Keratinocyte (primary cell): ENCODE results near the gene NPNT. TPM values are rescaled to one million over a fixed set of nuclear protein-coding genes. Genes with fewer than 3 reads are reported as not detected.

ENCODE experiments used
- DNase-seq: peaks from one replicate; pipeline ENCODE4 v3.0.0-alpha.2; 2011; ENCODE audit warnings: low read depth, missing footprints, low spot score
- FAIRE-seq: peaks from 2 replicates; lab custom pipeline; 2011; peaks lifted over from hg19 to GRCh38; lab: Jason Lieb, UNC
- H2AFZ ChIP-seq: 2 replicates; pipeline ENCODE4 v1.6.0; 2012; ENCODE audit warnings: low read length, control low read depth, inconsistent platforms; ENCODE audit not compliant: control insufficient read depth
- H3K27ac ChIP-seq: 2 replicates; pipeline ENCODE4 v1.5.1; 2011; ENCODE audit warnings: low read length; ENCODE audit not compliant: control insufficient read depth, insufficient read depth
- H3K27me3 ChIP-seq: 3 replicates; pipeline ENCODE4 v1.6.0; 2011; ENCODE audit warnings: low read length; ENCODE audit not compliant: control insufficient read depth, insufficient read depth; ENCODE audit errors: extremely low read depth
- H3K36me3 ChIP-seq, 2 experiments: 2 replicates in 1 of 2; 3 replicates in 1 of 2; pipeline ENCODE4 v1.5.1; 2011; ENCODE audit warnings: low read length in 2 of 2, mild to moderate bottlenecking in 1 of 2; ENCODE audit not compliant: control insufficient read depth in 2 of 2, insufficient read depth in 2 of 2; ENCODE audit errors: extremely low read depth in 1 of 2
- H3K4me1 ChIP-seq: 3 replicates; pipeline ENCODE4 v1.5.1; 2011; ENCODE audit warnings: low read length; ENCODE audit not compliant: control insufficient read depth, insufficient read depth; ENCODE audit errors: extremely low read depth
- H3K4me2 ChIP-seq: 3 replicates; pipeline ENCODE4 v1.6.0; 2011; ENCODE audit warnings: low read depth, low read length; ENCODE audit not compliant: control insufficient read depth, insufficient read depth; ENCODE audit errors: extremely low read depth
- H3K4me3 ChIP-seq, 3 experiments: fragments of 200-600 bp in 1 of 3; sonication (generic) in 1 of 3; 2 replicates in 2 of 3; 3 replicates in 1 of 3; pipeline ENCODE4 v1.5.1; 2011 to 2016; ENCODE audit warnings: low read length in 3 of 3, mild to moderate bottlenecking in 3 of 3, control low read depth in 2 of 3, inconsistent platforms in 1 of 3, low read depth in 1 of 3, mixed read lengths in 1 of 3, mixed run types in 1 of 3, moderate library complexity in 1 of 3; ENCODE audit not compliant: control insufficient read depth in 2 of 3, insufficient read depth in 2 of 3; ENCODE audit errors: extremely low read depth in 1 of 3
- H3K79me2 ChIP-seq: 2 replicates; pipeline ENCODE4 v1.6.0; 2012; ENCODE audit warnings: low read length; ENCODE audit not compliant: control insufficient read depth, insufficient read depth
- H3K9ac ChIP-seq: 3 replicates; pipeline ENCODE4 v1.6.0; 2011; ENCODE audit warnings: low read length; ENCODE audit not compliant: control insufficient read depth, insufficient read depth; ENCODE audit errors: extremely low read depth
- H3K9me1 ChIP-seq: 3 replicates; pipeline ENCODE4 v1.6.0; 2011; ENCODE audit warnings: low read length; ENCODE audit not compliant: control insufficient read depth, insufficient read depth; ENCODE audit errors: extremely low read depth
- H3K9me3 ChIP-seq: 2 replicates; pipeline ENCODE4 v1.5.1; 2012; ENCODE audit warnings: low read depth, low read length; ENCODE audit not compliant: control insufficient read depth
- H4K20me1 ChIP-seq: 3 replicates; pipeline ENCODE4 v1.6.0; 2011; ENCODE audit warnings: low read length; ENCODE audit not compliant: control insufficient read depth, insufficient read depth; ENCODE audit errors: extremely low read depth
- CTCF ChIP-seq, 3 experiments: IDR thresholded peaks in 1 of 3; conservative IDR thresholded peaks in 1 of 3; optimal IDR thresholded peaks in 1 of 3; 2 replicates in 2 of 3; 3 replicates in 1 of 3; pipeline versions ENCODE3 to v1.5.1; 2011; ENCODE audit warnings: low read length in 3 of 3, mild to moderate bottlenecking in 3 of 3, moderate library complexity in 2 of 3, control low read depth in 1 of 3, inconsistent platforms in 1 of 3; ENCODE audit not compliant: insufficient read depth in 2 of 3; ENCODE audit errors: extremely low read depth in 1 of 3
- EZH2 ChIP-seq: IDR thresholded peaks from one replicate; pipeline ENCODE4 v1.6.1; 2012; ENCODE audit warnings: inconsistent platforms, mild to moderate bottlenecking, low read length, moderate library complexity
- dilution Hi-C: fragments of 300-500 bp; cut with MboI; formaldehyde crosslinking; loops from one replicate; pipeline ENCODE4 v1.7.0; 2020; ENCODE audit warnings: low sequenced_read_pairs; ENCODE audit not compliant: extremely low pct_ligation_motif_present
- polyA plus RNA-seq, 5 experiments: library from polyadenylated mRNA; depleted of rRNA in 3 of 5; stranded (reverse) in 3 of 5; stranded (forward) in 1 of 5; unstranded in 1 of 5; fragments of >200 nt; gene quantifications; 1 replicate in 1 of 5; 2 replicates in 3 of 5; 3 replicates in 1 of 5; pipeline versions ENCODE4 v1.2.1 to v1.2.3, GENCODE V29; 2011 to 2012; ENCODE audit warnings: missing spikeins in 2 of 5, low read depth in 1 of 5, low replicate concordance in 1 of 5

The NPNT gene
- polyA plus RNA-seq, 1 donor (not counting 4 experiments of a cell fraction or from before 2014, with no cell fraction given) = 0.46 TPM

- Histone ChIP-seq H3K9me1 (no peaks in the 10 kb centered on the region), H3K27ac (no peak overlapping the region), H3K4me2 (no peak overlapping the region), H3K4me3 (no peak overlapping the region), H3K9me3 (no peaks in the 10 kb centered on the region), H3K27me3 (no peaks in the 10 kb centered on the region), H2AFZ (no peak overlapping the region), H3K4me1 (peaks cover 6% of the 10 kb centered on the region), H3K36me3 (no peaks in the 10 kb centered on the region), H3K9ac (no peak overlapping the region), H4K20me1 (no peaks in the 10 kb centered on the region), H3K79me2 (no peaks in the 10 kb centered on the region)
- dilution Hi-C loops = no loop called here
- TF ChIP-seq CTCF (optimal IDR thresholded peaks at IDR 0.05 in 1 of 3, IDR thresholded peaks at IDR 0.05 in 1 of 3, conservative IDR thresholded peaks at IDR 0.05 in 1 of 3; ENCODE audit: extremely low read depth in 1 of 3, insufficient read depth in 2 of 3, low read length in 3 of 3) (no peak), EZH2 (no peak)
- FAIRE-seq (no peak), DNase-seq (no peak)
These were observed 97.5 kb downstream of the NPNT start for GRCh38 chr4:105992641-105993305.

GRCh38 chr4:105994061-105994460, 98.8 kb downstream of the NPNT start:
- H4K20me1 ChIP-seq = no peaks in the 10 kb centered on the region
- H3K9me1 ChIP-seq = no peaks in the 10 kb centered on the region
- H3K4me3 ChIP-seq = no peak overlapping the region
- H3K9ac ChIP-seq = no peak overlapping the region
- H3K27ac ChIP-seq = no peak overlapping the region
- dilution Hi-C loops = no loop called here
- H3K79me2 ChIP-seq = no peaks in the 10 kb centered on the region
- no peaks in the 10 kb centered on the region for H3K9me3 ChIP-seq
- DNase-seq (no peak), FAIRE-seq (peak; percentile 49)
- H3K36me3 ChIP-seq = no peaks in the 10 kb centered on the region
- H3K4me1 ChIP-seq = peaks cover 6% of the 10 kb centered on the region
- no peaks in the 10 kb centered on the region for H3K27me3 ChIP-seq
- TF ChIP-seq CTCF (optimal IDR thresholded peaks at IDR 0.05 in 1 of 3, IDR thresholded peaks at IDR 0.05 in 1 of 3, conservative IDR thresholded peaks at IDR 0.05 in 1 of 3; ENCODE audit: extremely low read depth in 1 of 3, insufficient read depth in 2 of 3, low read length in 3 of 3) = no peak
- no peak for TF ChIP-seq EZH2
- H3K4me2 ChIP-seq = no peak overlapping the region
- no peak overlapping the region for H2AFZ ChIP-seq
